Stomach (tissue), 9 donors: ENCODE results near the gene MED12L. TPM values are rescaled to one million over a fixed set of nuclear protein-coding genes. Genes with fewer than 3 reads are reported as not detected.

Source experiments
- DNase-seq, 2 donors: peaks; one replicate each; pipeline versions ENCODE4 v3.0.0 to v3.0.0-alpha.2; 2013 to 2019
- H3K27ac ChIP-seq, 5 donors: fragments of 200-600 bp in 4 of 5; sonication (generic) in 4 of 5; one replicate each; pipeline ENCODE4 v1.5.1; 2013 to 2019; ENCODE audit warnings: mild to moderate bottlenecking in 1 of 5, moderate library complexity in 1 of 5
- H3K27me3 ChIP-seq, 3 donors: fragments of 200-600 bp; sonication (generic); one replicate each; pipeline ENCODE4 v1.5.1; 2017 to 2019; ENCODE audit warnings: mixed run types in 1 of 3
- H3K36me3 ChIP-seq, 4 donors: fragments of 200-600 bp; sonication (generic); 1 replicate in 3 of 4; 2 replicates in 1 of 4; pipeline ENCODE4 v1.5.1; 2016 to 2019
- H3K4me1 ChIP-seq, 4 donors: fragments of 200-600 bp; sonication (generic); one replicate each; pipeline ENCODE4 v1.5.1; 2016 to 2019
- H3K4me3 ChIP-seq, 4 donors: fragments of 200-600 bp; sonication (generic) in 3 of 4; one replicate each; pipeline ENCODE4 v1.5.1; 2016 to 2019; ENCODE audit warnings: mild to moderate bottlenecking in 1 of 4
- H3K9me3 ChIP-seq, 4 donors: fragments of 200-600 bp; sonication (generic); one replicate each; pipeline ENCODE4 v1.5.1; 2016 to 2019
- EP300 ChIP-seq: sonication (generic); formaldehyde crosslinking; IDR thresholded peaks from one replicate; pipeline ENCODE4 v1.6.1; 2017; ENCODE audit warnings: antibody characterized with exemption
- POLR2A ChIP-seq, 4 donors: fragments of 450-650 bp; IDR thresholded peaks; one replicate each; pipeline ENCODE4 v1.6.1; 2016; ENCODE audit warnings: antibody characterized with exemption in 4 of 4, control low read depth in 2 of 4, mild to moderate bottlenecking in 1 of 4, moderate library complexity in 1 of 4
- POLR2AphosphoS5 ChIP-seq, 3 donors: sonication (generic); formaldehyde crosslinking; IDR thresholded peaks; one replicate each; pipeline ENCODE4 v1.6.1; 2016; ENCODE audit warnings: antibody characterized with exemption in 3 of 3
- WGBS, 5 donors: extraction: QIAGEN DNeasy Blood & Tissue Kit in 3 of 5; methylation state at CpG; one replicate each; pipeline versions ENCODE4 v1.1.5 to v1.1.7; 2013 to 2018; 5-methylcytosine and 5-hydroxymethylcytosine counted together
- intact Hi-C: fragments of 100-400 bp; cut with DNase I; formaldehyde crosslinking; loops from one replicate; pipeline ENCODE4 v1.15.1; 2023; ENCODE audit warnings: low total_unique reads
- polyA plus RNA-seq, 3 donors: library from polyadenylated mRNA; stranded (reverse); fragments of 200-250 nt; gene quantifications; one replicate each; pipeline ENCODE4 v1.2.3, GENCODE V29; 2013
- total RNA-seq, 5 donors: library from RNA; depleted of rRNA; stranded (reverse); fragments of >200 nt; gene quantifications; one replicate each; pipeline versions ENCODE4 v1.1.0 to v1.2.3, GENCODE V29; 2014 to 2016
- TF ChIP-seq, protein P1 (sequence below), 7 experiments: fragments of 450-650 bp in 4 of 7; fragments of 200-600 bp in 3 of 7; sonication (generic) in 3 of 7; IDR thresholded peaks; one replicate each; pipeline ENCODE4 v1.5.1; 2016 to 2019; ENCODE audit warnings: antibody characterized with exemption in 7 of 7, control low read depth in 2 of 7, mild to moderate bottlenecking in 1 of 7
- donor health status: healthy with polysubstance abuse.
- donor health status: Bipolar disorder and iron deficiency.
- donor health status: healthy.

MED12L gene
- total and polyA plus RNA-seq, 8 donors, result 0.06 to 2.9 (median 0.36) TPM; not detected in 2

GRCh38 chr3:151144760-151145159 is 59.3 kb downstream of the MED12L start:
- 88 to 98% (median 94%) methylated on average over 5 of the region's 5 CpGs for WGBS, 5 donors
- H3K4me1 ChIP-seq, result peaks cover 0 to 13% (median 6%) of the 10 kb centered on the region in 4 donors
- DNase-seq, result no peak
- no peak overlapping the region for H3K4me3 ChIP-seq
- H3K36me3 ChIP-seq, result no peaks in the 10 kb centered on the region
- no peak overlapping the region for H3K27ac ChIP-seq
- TF ChIP-seq EP300 (no peak), POLR2AphosphoS5 (IDR thresholded peaks at IDR 0.05) (no peak), POLR2A (IDR thresholded peaks at IDR 0.05) (no peak)
- TF ChIP-seq, protein P1, sequence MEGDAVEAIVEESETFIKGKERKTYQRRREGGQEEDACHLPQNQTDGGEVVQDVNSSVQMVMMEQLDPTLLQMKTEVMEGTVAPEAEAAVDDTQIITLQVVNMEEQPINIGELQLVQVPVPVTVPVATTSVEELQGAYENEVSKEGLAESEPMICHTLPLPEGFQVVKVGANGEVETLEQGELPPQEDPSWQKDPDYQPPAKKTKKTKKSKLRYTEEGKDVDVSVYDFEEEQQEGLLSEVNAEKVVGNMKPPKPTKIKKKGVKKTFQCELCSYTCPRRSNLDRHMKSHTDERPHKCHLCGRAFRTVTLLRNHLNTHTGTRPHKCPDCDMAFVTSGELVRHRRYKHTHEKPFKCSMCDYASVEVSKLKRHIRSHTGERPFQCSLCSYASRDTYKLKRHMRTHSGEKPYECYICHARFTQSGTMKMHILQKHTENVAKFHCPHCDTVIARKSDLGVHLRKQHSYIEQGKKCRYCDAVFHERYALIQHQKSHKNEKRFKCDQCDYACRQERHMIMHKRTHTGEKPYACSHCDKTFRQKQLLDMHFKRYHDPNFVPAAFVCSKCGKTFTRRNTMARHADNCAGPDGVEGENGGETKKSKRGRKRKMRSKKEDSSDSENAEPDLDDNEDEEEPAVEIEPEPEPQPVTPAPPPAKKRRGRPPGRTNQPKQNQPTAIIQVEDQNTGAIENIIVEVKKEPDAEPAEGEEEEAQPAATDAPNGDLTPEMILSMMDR (IDR thresholded peaks at IDR 0.05), result no peak
- intact Hi-C loops, result loop anchor here (5.0 to 10.0 kb wide), 2 partner anchors 217 to 360 kb away; no protein-coding TSS in a partner anchor
- no peaks in the 10 kb centered on the region for H3K27me3 ChIP-seq
- no peaks in the 10 kb centered on the region for H3K9me3 ChIP-seq

- Histone ChIP-seq H3K4me1 (peaks cover 0 to 17% (median 6%) of the 10 kb centered on the region in 4 donors), H3K9me3 (no peaks in the 10 kb centered on the region), H3K27me3 (no peaks in the 10 kb centered on the region), H3K36me3 (no peaks in the 10 kb centered on the region), H3K4me3 (no peak overlapping the region), H3K27ac (no peak overlapping the region)
- WGBS, 5 donors, result 17 to 38% (median 22%) methylated on average over 6 of the region's 6 CpGs
- intact Hi-C loops, result loop anchor here (10.0 kb wide), 1 partner anchor 361 kb away; no protein-coding TSS in a partner anchor
- TF ChIP-seq, protein P1 (IDR thresholded peaks at IDR 0.05), result no peak
- TF ChIP-seq EP300 (no peak), POLR2A (IDR thresholded peaks at IDR 0.05) (no peak), POLR2AphosphoS5 (IDR thresholded peaks at IDR 0.05) (no peak)
- DNase-seq, result no peak
Observed at GRCh38 chr3:151145713-151146070, 60.2 kb downstream of the MED12L start.

- TF ChIP-seq, protein P1 (IDR thresholded peaks at IDR 0.05), result peak in 5 of 7 experiments; percentile 79 to 84 (median 81)
- no peak for TF ChIP-seq POLR2AphosphoS5 (IDR thresholded peaks at IDR 0.05)
- no peak for TF ChIP-seq EP300
- TF ChIP-seq POLR2A (IDR thresholded peaks at IDR 0.05), result no peak
- Histone ChIP-seq H3K27me3 (no peaks in the 10 kb centered on the region), H3K27ac (no peak overlapping the region), H3K4me3 (no peak overlapping the region), H3K36me3 (no peaks in the 10 kb centered on the region), H3K9me3 (no peaks in the 10 kb centered on the region), H3K4me1 (peaks cover 0 to 18% (median 6%) of the 10 kb centered on the region in 4 donors)
- 9 to 11% (median 10%) methylated on average over 8 to 9 of the region's 9 CpGs for WGBS, 5 donors
- DNase-seq, result peak; percentile 72 to 94
- intact Hi-C loops, result loop anchor here (10.0 kb wide), 1 partner anchor 361 kb away; no protein-coding TSS in a partner anchor
Observed at GRCh38 chr3:151146071-151146730, 60.7 kb downstream of the MED12L start.

GRCh38 chr3:151146731-151147091 is 61.2 kb downstream of the MED12L start:
- no peak overlapping the region for H3K4me3 ChIP-seq
- DNase-seq, result no peak
- H3K27me3 ChIP-seq, result no peaks in the 10 kb centered on the region
- H3K4me1 ChIP-seq, result peaks cover 0 to 18% (median 6%) of the 10 kb centered on the region in 4 donors
- no peak overlapping the region for H3K27ac ChIP-seq
- TF ChIP-seq POLR2AphosphoS5 (IDR thresholded peaks at IDR 0.05), result no peak
- TF ChIP-seq EP300, result no peak
- TF ChIP-seq, protein P1 (IDR thresholded peaks at IDR 0.05), result no peak
- no peak for TF ChIP-seq POLR2A (IDR thresholded peaks at IDR 0.05)
- intact Hi-C loops, result loop anchor here (10.0 kb wide), 1 partner anchor 362 kb away; no protein-coding TSS in a partner anchor
- H3K36me3 ChIP-seq, result no peaks in the 10 kb centered on the region
- no peaks in the 10 kb centered on the region for H3K9me3 ChIP-seq
- 67 to 94% (median 88%) methylated on average over 1 of the region's 1 CpG for WGBS, 5 donors
